ENCODE data around the gene GLCE.

DNA sequence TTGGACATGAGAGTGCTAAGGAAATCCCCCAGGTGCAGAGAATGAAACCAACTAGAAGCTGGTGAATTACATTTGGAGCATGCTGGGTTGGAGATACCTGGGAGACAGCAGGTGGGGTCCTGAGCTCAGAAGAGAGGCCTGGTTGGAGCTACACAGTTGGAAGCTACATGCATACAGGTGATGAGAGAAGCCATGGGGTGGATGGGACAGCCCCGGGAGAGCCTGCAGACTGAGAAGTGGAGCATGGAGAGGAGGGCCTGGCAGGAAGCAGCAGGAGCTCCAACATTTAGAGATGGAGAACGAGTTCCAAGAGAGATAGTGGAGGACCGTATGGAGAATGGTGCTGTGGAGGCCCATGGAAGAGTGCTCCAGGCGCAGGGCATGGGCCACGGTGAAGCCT is 148.5 kb downstream of the GLCE start:
- no peak for TF ChIP-seq CTCF (IDR thresholded peaks at IDR 0.05; ENCODE audit: low read depth, low read length, missing input control)
- TF ChIP-seq, protein P1, sequence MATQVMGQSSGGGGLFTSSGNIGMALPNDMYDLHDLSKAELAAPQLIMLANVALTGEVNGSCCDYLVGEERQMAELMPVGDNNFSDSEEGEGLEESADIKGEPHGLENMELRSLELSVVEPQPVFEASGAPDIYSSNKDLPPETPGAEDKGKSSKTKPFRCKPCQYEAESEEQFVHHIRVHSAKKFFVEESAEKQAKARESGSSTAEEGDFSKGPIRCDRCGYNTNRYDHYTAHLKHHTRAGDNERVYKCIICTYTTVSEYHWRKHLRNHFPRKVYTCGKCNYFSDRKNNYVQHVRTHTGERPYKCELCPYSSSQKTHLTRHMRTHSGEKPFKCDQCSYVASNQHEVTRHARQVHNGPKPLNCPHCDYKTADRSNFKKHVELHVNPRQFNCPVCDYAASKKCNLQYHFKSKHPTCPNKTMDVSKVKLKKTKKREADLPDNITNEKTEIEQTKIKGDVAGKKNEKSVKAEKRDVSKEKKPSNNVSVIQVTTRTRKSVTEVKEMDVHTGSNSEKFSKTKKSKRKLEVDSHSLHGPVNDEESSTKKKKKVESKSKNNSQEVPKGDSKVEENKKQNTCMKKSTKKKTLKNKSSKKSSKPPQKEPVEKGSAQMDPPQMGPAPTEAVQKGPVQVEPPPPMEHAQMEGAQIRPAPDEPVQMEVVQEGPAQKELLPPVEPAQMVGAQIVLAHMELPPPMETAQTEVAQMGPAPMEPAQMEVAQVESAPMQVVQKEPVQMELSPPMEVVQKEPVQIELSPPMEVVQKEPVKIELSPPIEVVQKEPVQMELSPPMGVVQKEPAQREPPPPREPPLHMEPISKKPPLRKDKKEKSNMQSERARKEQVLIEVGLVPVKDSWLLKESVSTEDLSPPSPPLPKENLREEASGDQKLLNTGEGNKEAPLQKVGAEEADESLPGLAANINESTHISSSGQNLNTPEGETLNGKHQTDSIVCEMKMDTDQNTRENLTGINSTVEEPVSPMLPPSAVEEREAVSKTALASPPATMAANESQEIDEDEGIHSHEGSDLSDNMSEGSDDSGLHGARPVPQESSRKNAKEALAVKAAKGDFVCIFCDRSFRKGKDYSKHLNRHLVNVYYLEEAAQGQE (IDR thresholded peaks at IDR 0.05): no peak
- TF ChIP-seq TAF1 (conservative IDR thresholded peaks at IDR 0.05): no peak
- no peak for TF ChIP-seq MAX (IDR thresholded peaks at IDR 0.05)
- no peak for TF ChIP-seq GABPA (IDR thresholded peaks at IDR 0.05 in 1 of 2, conservative IDR thresholded peaks at IDR 0.05 in 1 of 2)
- TF ChIP-seq EGR1 (IDR thresholded peaks at IDR 0.05; ENCODE audit: low read depth in 2 of 2): no peak

Measured in liver (tissue), 3 donors.